ENCODE measurements around the gene CFP.
"Not testable (repeated sequence)": the region's sequence is repeated elsewhere in the genome, so short reads cannot be mapped to it uniquely, and the experiment has no call there.

Gene CFP

GRCh38 chrX:47629419-47630200 lies at the start of gene CFP:
Gene CFP (minus strand): TSS chrX:47629930. CDS start chrX:47629844, 86 bp downstream.
- no peak for DNase-seq

DNA sequence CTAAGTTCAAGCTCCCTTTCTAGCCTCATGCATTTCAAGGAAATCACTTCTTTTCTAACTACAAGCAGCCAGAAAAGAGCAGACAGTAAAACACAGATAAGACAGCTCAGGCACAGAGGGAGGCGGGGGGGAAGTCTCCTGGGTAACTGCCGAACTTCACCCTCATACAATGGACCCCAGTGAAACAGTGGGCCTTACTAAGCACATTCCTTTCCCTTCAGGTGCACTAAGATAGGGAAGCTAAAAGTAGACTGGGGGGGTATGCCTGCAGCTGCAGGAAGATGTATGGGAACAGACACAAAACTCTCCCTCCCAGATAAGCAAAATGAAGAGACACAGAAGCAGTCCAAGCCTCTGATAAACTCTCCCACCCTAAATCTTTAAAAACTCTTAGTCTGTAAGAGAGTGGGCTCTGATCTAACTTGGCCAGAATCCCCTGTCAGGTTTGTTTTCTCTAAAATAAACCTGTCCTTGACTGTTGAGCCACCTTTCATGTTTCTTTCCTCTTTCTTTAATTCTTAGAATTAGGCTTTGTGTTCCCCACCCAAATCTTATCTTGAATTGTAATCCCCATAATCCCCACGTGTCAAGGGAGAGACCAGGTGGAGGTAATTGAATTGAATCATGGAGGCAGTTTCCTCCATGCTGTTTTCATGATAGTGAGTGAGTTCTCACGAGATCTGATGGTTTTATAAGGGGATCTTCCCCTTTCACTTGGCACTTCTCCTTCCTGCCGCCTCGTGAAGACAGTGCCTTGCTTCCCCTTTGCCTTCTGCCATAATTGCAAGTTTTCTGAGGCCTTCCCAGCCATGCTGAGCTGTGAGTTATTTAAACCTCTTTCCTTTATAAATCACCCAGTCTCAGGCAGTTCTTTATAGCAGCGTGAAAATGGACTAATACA lies 46.5 kb upstream of the CFP start:
- not testable (repeated sequence) for DNase-seq

DNA sequence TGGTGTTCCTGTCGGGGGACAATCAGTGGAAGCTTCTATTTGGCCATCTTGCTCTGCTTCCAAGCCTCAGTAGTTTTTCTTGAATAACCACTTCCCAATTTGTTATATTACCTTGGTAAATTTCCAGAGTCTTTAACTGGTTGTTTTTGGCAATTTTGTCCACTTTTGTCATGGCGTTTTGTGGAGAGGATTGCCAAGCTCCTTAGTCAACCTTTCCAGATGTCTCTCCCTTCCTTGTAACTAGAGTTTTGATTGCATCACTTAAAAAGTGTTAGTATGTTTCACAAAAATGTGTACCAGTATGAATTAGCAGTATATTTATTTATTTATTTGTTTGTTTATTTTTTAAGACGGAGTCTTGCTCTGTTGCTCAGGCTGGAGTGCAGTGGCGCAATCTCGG lies 45.0 kb upstream of the CFP start:
- DNase-seq, result no peak

DNA sequence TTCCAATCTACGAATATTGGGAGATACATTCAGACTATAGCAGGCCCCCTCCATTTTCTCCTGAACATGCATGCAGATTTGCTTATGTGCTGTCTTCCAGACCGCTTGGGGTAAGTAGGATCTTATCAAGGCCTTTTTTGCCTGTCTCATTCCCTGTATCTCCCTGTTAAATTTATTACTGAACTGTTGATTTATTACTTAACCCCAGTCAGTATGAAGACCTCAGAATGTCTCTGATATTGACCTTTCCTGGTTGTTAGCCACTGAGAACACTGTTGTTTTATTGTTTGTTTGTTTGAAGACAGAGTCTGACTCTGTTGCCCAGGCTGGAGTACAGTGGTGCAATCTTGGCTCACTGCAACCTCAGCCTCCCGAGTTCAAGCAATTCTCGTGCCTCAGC lies 36.1 kb upstream of the CFP start:
- not testable (repeated sequence) for DNase-seq

GRCh38 chrX:47664737-47665136 lies 35.0 kb upstream of the CFP start:
- DNase-seq, result no peak

DNA sequence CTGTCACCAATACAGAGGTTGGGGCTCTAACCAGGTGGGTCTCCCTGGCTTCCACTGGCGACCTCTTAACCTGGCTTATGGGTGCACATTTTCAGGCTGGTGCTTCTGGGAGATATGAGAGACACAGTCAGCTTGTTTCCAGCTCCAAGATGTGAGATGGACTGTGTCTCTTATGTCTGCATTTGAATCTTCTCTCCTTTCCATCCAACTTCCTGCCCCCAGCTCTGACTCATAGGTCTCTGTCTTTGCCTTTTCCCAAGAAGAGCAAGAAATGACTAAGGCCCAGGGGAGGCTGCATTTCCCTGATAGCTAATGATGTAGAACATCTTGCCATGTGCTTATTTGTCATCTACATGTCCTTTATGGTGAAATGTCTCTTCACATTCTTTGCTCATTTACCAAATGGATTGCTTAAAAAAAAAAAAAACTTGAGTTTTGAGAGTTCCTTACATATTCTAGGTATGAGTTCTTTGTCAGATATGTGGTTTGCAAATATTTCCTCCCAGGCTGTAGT lies 32.5 kb upstream of the CFP start:
- no peak for DNase-seq

DNA sequence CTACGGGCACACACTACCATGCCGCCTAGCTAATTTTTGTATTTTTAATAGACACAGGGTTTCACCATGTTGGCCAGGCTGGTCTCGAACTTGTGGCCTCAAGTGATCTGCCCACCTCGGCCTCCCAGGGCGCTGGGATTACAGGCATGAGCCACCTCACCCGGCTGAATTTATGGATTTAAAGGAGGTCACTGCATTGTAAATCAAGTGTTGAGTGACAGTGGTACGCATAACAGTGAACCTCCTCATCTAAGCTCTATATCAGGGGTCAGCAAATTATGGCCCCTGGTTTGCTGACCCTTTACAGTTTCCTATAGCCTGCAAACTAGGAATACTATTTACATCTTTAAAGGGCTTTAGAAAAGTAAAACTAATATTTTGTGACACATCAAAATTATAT lies 31.8 kb upstream of the CFP start:
- DNase-seq, result no peak

- DNase-seq, result no peak
These were observed 29.6 kb upstream of the CFP start for GRCh38 chrX:47659421-47659726.

DNA sequence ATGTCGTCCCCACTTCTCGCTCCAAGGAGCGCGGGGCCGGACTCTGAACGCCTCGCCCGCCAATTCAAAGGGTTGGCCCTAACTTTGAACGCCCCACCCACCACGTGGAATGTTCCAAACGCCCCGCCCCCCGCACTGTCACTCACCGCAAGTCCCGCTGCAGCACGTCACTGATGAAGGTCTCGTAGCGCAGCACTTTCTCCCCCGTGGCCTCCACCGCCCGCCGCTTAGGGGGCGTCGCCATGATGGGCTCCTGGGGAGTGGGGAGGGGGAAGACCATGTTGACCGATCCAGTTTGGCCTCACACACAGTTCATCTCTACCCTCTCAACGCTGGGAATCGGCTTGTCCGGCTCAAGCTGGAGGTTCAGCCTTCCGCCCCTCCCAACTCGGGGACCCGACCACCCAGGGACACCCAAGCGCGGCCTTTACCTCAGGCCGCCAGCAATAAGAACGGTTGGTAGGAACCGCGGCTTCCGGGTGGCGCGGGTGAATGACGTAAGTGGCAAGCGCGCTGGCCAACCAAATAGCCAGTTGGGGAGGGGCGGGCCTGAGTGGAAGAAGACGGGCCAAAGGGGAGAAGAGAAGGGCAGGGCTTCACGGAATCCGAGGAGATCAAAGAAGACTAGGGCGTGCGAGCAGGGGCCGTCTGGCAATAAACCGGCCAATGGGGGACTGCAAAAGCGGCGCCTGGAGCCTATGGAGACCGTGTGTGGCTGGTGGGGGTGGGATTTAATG lies 29.1 kb upstream of the CFP start, which contains the start of gene UXT:
TSS of gene UXT (minus strand) at position 497 of the 737 bp plus-strand sequence. CDS start at position 244, 253 bp downstream.
- peak; percentile 76 to 85 for DNase-seq

- no peak for DNase-seq
These were observed 28.6 kb upstream of the CFP start for GRCh38 chrX:47658301-47658683.

- DNase-seq, result no peak
These were observed 21.5 kb upstream of the CFP start for GRCh38 chrX:47651043-47651905.

DNA sequence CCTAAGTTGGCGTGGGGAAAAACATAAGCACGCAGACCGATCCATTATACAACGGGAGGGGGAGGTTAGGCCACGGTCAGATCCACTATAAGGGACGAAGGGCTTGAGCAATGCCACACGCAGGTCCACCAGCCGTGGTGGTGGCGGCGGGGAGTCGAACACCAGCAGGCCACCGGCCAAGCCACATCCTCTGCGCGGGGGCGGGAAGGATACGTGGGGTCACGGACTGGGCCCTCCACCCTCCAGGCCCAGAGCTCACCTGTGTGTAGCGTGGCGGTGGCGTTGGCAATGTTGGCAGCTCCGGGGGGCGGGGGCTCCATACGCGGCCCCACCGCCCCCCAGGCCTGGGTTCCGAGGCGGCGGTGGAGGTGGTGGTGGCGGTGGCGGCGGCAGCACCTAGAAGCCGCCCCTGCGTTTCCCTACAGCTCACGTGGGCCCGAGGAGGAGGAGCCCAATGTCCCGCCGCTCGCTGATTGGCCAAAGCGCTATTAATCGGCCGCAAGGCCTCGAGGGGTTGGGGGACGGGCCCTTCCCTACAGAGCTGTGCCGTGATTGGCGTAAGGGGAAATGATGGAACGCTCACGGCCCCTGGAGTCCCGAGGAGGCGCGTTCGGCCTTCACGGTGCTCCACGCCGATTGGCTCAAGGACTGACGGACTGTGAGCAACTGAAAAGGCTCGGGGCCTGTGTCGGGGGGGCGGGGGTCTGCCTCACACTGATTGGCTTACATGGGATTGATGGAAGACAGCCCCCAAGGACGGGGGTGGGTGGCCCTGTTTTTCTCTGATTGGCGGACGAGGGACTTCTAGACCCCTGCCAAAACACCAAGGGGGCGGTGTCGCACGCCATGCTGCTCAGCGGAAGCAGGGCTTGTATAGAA lies 20.7 kb upstream of the CFP start, which contains the start of gene ELK1:
TSS of gene ELK1 (minus strand) at position 400 of the 879 bp plus-strand sequence. CDS start 9,122 bp downstream, outside the sequence.
- peak; percentile 94 to 95 for DNase-seq

- no peak for DNase-seq
These were observed 20.0 kb upstream of the CFP start for GRCh38 chrX:47649781-47650163.

- DNase-seq, result no peak
These were observed 19.5 kb upstream of the CFP start for GRCh38 chrX:47649271-47649670.

DNA sequence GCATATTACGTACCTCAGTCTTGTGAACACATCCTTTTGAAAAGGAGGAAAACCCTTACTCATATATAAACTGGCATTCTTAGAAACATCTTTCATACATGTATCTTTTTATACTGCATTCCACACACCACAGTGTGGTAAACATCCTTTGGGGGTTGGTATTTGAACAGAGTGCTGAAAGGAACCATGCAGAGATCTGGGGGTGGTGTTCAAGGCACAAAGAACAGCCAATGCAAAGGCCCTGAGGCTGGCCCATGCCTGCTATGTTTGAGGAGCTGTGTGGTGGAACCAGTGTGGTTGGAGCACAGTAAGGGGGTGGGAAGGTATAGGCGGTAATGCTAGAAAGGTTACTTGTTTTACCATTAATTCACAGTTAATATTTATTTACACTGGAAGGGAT lies 18.6 kb upstream of the CFP start:
- DNase-seq, result no peak

DNA sequence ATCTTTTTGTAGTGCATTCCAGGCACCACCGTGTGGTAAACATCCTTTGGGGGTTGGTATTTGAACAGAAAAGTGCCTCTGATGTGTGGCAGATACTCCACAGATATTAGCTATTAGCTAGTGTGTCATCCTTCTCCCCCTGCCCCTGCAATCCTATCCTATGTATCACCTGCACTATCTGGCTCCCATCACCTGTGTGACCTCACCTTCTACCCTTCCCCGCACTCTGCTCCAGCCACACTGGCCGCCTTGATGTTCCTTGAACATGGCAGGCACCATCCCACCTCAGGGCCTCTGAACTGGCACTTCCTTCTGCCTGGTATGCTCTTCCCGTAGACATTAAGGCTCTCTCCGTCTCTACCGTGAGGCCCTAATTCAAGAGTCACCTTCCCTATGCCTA lies 16.9 kb upstream of the CFP start:
- no peak for DNase-seq

- DNase-seq, result no peak
These were observed 15.8 kb upstream of the CFP start for GRCh38 chrX:47645530-47645929.

GRCh38 chrX:47644557-47645091 lies 14.9 kb upstream of the CFP start:
- no peak for DNase-seq

GRCh38 chrX:47643926-47644325 lies 14.2 kb upstream of the CFP start:
- DNase-seq, result no peak

GRCh38 chrX:47638816-47639215 lies 9.1 kb upstream of the CFP start:
- no peak for DNase-seq

All from hippocampal formation (tissue), 2 donors.